HG02973 (cell line): Measurements from ENCODE around the gene CAMK1G.

Experiments used
- ATAC-seq: cut with Tn5 transposase; IDR thresholded peaks from one replicate; pipeline ENCODE4 v1.9.1; 2021; ENCODE audit warnings: moderate library complexity; ENCODE audit not compliant: unreplicated experiment

Gene CAMK1G

GRCh38 chr1:209618291-209618690 lies 34.8 kb downstream of the CAMK1G start:
- no peak for ATAC-seq

- ATAC-seq, result no peak
Measured at GRCh38 chr1:209618756-209619420, 35.4 kb downstream of the CAMK1G start.

- ATAC-seq, result no peak
Measured at GRCh38 chr1:209619696-209620486, 36.4 kb downstream of the CAMK1G start.

GRCh38 chr1:209620487-209620884 lies 37.0 kb downstream of the CAMK1G start:
- no peak for ATAC-seq

GRCh38 chr1:209621286-209621685 lies 37.8 kb downstream of the CAMK1G start:
- ATAC-seq, result no peak

GRCh38 chr1:209621741-209622655 lies 38.5 kb downstream of the CAMK1G start:
- ATAC-seq, result no peak

- ATAC-seq, result no peak
Measured at GRCh38 chr1:209622841-209623829, 39.6 kb downstream of the CAMK1G start.

- ATAC-seq, result no peak
Measured at GRCh38 chr1:209624558-209625549, 41.3 kb downstream of the CAMK1G start.

- ATAC-seq, result no peak
Measured at GRCh38 chr1:209625791-209626285, 42.3 kb downstream of the CAMK1G start.

GRCh38 chr1:209626346-209627026 lies 43.0 kb downstream of the CAMK1G start:
- no peak for ATAC-seq

GRCh38 chr1:209627027-209627731 lies 43.7 kb downstream of the CAMK1G start:
- peak; percentile 24 for ATAC-seq

GRCh38 chr1:209627732-209628196 lies 44.2 kb downstream of the CAMK1G start:
- peak; percentile 89 for ATAC-seq

- no peak for ATAC-seq
Measured at GRCh38 chr1:209628618-209629299, 45.2 kb downstream of the CAMK1G start.

- no peak for ATAC-seq
Measured at GRCh38 chr1:209629621-209630382, 46.3 kb downstream of the CAMK1G start.

GRCh38 chr1:209630383-209631225 lies 47.1 kb downstream of the CAMK1G start:
- no peak for ATAC-seq
